Tibial nerve (tissue), 4 donors: ENCODE results near the gene LTK. TPM values are rescaled to one million over a fixed set of nuclear protein-coding genes. Genes with fewer than 3 reads are reported as not detected.

Experiments used
- DNase-seq, 2 donors: peaks; one replicate each; pipeline ENCODE4 v3.0.0-alpha.2; 2019; ENCODE audit warnings: low spot score in 2 of 2
- H3K27ac ChIP-seq, 4 donors: fragments of 200-600 bp; sonication (generic) in 3 of 4; one replicate each; pipeline ENCODE4 v1.5.1; 2017 to 2019; ENCODE audit warnings: mild to moderate bottlenecking in 1 of 4
- H3K27me3 ChIP-seq, 2 donors: fragments of 200-600 bp; sonication (generic) in 1 of 2; one replicate each; pipeline versions ENCODE4 v1.5.1 to v1.6.0; 2017 to 2019
- H3K36me3 ChIP-seq, 3 donors: fragments of 200-600 bp; sonication (generic); one replicate each; pipeline ENCODE4 v1.5.1; 2018 to 2019
- H3K4me1 ChIP-seq, 4 donors: fragments of 200-600 bp; sonication (generic) in 3 of 4; one replicate each; pipeline ENCODE4 v1.5.1; 2017 to 2019
- H3K4me3 ChIP-seq, 4 donors: fragments of 200-600 bp; sonication (generic) in 3 of 4; one replicate each; pipeline ENCODE4 v1.5.1; 2017 to 2019; ENCODE audit warnings: mild to moderate bottlenecking in 1 of 4, moderate library complexity in 1 of 4
- H3K9me3 ChIP-seq, 4 donors: fragments of 200-600 bp; sonication (generic) in 3 of 4; one replicate each; pipeline ENCODE4 v1.5.1; 2017 to 2019
- EP300 ChIP-seq, 2 donors: sonication (generic); formaldehyde crosslinking; IDR thresholded peaks; one replicate each; pipeline ENCODE4 v1.6.1; 2017; ENCODE audit warnings: antibody characterized with exemption in 2 of 2, mild to moderate bottlenecking in 1 of 2
- POLR2A ChIP-seq, 2 donors: fragments of 450-650 bp; IDR thresholded peaks; one replicate each; pipeline ENCODE4 v1.6.1; 2017; ENCODE audit warnings: antibody characterized with exemption in 2 of 2, mild to moderate bottlenecking in 2 of 2, moderate library complexity in 2 of 2
- WGBS, 2 donors: methylation state at CpG; one replicate each; pipeline ENCODE4 v1.1.5; 2018; 5-methylcytosine and 5-hydroxymethylcytosine counted together
- total RNA-seq, 4 donors: library from RNA; depleted of rRNA; stranded (reverse); fragments of >200 nt; gene quantifications; one replicate each; pipeline ENCODE4 v1.1.0, GENCODE V29; 2016
- TF ChIP-seq, protein P1 (sequence below), 5 experiments: fragments of 200-600 bp in 3 of 5; fragments of 450-650 bp in 2 of 5; sonication (generic) in 3 of 5; IDR thresholded peaks; one replicate each; pipeline ENCODE4 v1.5.1; 2016 to 2019; ENCODE audit warnings: antibody characterized with exemption in 5 of 5, mild to moderate bottlenecking in 3 of 5, moderate library complexity in 2 of 5

Gene LTK
- total RNA-seq: under 1 TPM in 2 of 4 donors, not detected in 2; 0.39 to 0.90 TPM

DNA sequence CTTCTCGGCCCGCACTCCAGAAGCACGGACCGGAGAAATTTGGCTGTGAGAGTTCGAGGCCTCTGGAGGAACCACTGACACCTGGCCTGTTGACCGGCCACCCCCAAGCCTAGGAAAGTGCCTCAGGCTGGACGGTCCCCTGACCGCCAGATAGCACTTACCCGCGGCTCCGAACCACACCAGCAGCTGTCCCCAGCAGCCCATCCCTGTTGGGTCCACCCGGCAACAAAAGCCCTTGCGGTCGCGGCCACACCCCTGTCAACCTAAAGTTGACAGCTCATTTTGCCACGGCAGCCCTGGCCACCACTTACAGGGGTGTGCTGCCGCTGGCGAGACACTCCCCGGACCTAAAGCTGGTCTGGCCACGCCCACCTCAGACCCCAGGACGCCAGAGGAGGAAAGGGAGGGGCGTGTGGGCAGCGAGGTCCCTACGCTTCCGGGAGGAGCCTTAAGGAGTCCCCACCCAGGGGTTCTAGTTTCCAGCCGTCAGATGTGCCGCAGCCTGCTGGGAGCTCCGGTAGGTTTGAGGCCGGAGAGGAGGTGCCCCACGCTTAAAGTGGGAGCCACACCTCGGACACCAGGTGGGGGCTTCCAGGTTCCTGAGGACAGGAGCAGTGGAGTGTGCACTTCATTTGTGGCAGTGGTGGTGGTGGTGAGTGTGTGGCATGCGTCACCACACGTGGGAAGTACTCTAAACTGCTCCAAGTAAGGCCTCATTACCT is at the start of gene LTK:
TSS of gene LTK (minus strand) at position 322 of the 722 bp plus-strand sequence. CDS start at position 204, 118 bp downstream.
- Histone ChIP-seq H3K27me3 (peaks cover 0 to 44% of the 10 kb centered on the region in 2 donors), H3K4me1 (peaks cover 0 to 30% (median 26%) of the 10 kb centered on the region in 4 donors), H3K4me3 (peak within 1 kb of the TSS in 3 of 4 donors; percentile 5 to 42 (median 32)), H3K36me3 (peaks cover 0 to 39% (median 0%) of the 10 kb centered on the region in 3 donors), H3K9me3 (no peaks in the 10 kb centered on the region), H3K27ac (no peak within 1 kb of the TSS)
- TF ChIP-seq, protein P1, sequence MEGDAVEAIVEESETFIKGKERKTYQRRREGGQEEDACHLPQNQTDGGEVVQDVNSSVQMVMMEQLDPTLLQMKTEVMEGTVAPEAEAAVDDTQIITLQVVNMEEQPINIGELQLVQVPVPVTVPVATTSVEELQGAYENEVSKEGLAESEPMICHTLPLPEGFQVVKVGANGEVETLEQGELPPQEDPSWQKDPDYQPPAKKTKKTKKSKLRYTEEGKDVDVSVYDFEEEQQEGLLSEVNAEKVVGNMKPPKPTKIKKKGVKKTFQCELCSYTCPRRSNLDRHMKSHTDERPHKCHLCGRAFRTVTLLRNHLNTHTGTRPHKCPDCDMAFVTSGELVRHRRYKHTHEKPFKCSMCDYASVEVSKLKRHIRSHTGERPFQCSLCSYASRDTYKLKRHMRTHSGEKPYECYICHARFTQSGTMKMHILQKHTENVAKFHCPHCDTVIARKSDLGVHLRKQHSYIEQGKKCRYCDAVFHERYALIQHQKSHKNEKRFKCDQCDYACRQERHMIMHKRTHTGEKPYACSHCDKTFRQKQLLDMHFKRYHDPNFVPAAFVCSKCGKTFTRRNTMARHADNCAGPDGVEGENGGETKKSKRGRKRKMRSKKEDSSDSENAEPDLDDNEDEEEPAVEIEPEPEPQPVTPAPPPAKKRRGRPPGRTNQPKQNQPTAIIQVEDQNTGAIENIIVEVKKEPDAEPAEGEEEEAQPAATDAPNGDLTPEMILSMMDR (IDR thresholded peaks at IDR 0.05): no peak
- TF ChIP-seq EP300 (IDR thresholded peaks at IDR 0.05) (no peak), POLR2A (IDR thresholded peaks at IDR 0.05) (no peak)
- DNase-seq: no peak
- WGBS, 2 donors: 5 to 8% methylated on average over 23 to 26 of the region's 33 CpGs

DNA sequence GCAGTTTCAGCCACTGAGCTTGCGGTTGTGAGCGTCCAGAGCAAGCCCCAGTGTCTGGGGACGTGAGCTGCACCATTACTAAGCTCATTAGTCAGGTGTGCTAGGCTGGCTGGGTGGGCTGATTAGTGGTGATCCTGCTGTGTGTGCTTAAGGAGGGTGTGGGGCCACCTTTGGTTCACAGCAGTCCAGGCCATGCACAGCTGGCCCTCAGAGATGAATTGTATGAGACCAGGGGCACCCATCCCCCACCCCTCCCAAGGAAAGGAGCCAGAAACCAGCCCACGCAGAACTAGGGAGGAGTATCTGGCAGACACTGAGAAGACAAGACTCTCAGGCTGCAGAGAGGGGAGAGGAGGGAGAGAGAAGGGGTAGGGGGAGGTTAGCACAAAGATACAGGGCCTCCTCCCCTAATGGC is 49.2 kb upstream of the LTK start:
- no peaks in the 10 kb centered on the region for H3K9me3 ChIP-seq
- H3K27ac ChIP-seq: peak overlapping the region in 2 of 4 donors; percentile 79 to 88
- TF ChIP-seq EP300 (IDR thresholded peaks at IDR 0.05): no peak
- no peak for TF ChIP-seq POLR2A (IDR thresholded peaks at IDR 0.05)
- TF ChIP-seq, protein P1 (IDR thresholded peaks at IDR 0.05): no peak
- no peak overlapping the region for H3K4me3 ChIP-seq
- H3K36me3 ChIP-seq: peaks cover 0 to 23% (median 0%) of the 10 kb centered on the region in 3 donors
- WGBS, 2 donors: 40 to 63% methylated on average over 4 of the region's 4 CpGs
- H3K27me3 ChIP-seq: no peaks in the 10 kb centered on the region
- peaks cover 0 to 69% (median 18%) of the 10 kb centered on the region in 4 donors for H3K4me1 ChIP-seq
- DNase-seq: no peak

DNA sequence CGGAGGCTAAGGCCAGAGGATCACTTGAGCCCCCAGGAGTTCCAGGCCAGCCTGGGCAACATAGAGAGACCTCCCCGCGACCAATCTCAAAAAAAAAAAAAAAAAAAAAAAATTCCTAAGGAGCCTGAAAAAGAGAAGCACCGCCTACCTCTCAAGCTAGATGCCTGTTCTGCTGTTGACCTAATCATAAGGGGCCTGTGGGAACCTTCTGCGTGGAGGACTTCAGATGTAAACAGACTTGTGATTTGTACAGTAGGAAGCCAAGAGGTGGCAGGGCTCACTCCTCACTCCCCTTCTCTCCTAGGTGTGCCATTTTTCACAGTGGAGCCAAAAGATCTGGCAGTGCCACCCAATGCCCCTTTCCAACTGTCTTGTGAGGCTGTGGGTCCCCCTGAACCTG is 48.6 kb upstream of the LTK start:
- Histone ChIP-seq H3K27me3 (no peaks in the 10 kb centered on the region), H3K36me3 (peaks cover 0 to 21% (median 0%) of the 10 kb centered on the region in 3 donors), H3K4me3 (no peak overlapping the region), H3K27ac (peak overlapping the region in 3 of 4 donors; percentile 19 to 88 (median 79)), H3K9me3 (no peaks in the 10 kb centered on the region), H3K4me1 (peaks cover 0 to 69% (median 19%) of the 10 kb centered on the region in 4 donors)
- no peak for DNase-seq
- WGBS, 2 donors: 49 to 51% methylated on average over 5 of the region's 5 CpGs
- TF ChIP-seq EP300 (IDR thresholded peaks at IDR 0.05) (no peak), POLR2A (IDR thresholded peaks at IDR 0.05) (no peak)
- TF ChIP-seq, protein P1 (IDR thresholded peaks at IDR 0.05): no peak

GRCh38 chr15:41561777-41562145 is 48.1 kb upstream of the LTK start:
- peaks cover 0 to 16% (median 0%) of the 10 kb centered on the region in 3 donors for H3K36me3 ChIP-seq
- 39 to 43% methylated on average over 3 of the region's 3 CpGs for WGBS, 2 donors
- peaks cover 0 to 68% (median 19%) of the 10 kb centered on the region in 4 donors for H3K4me1 ChIP-seq
- TF ChIP-seq POLR2A (IDR thresholded peaks at IDR 0.05) (no peak), EP300 (IDR thresholded peaks at IDR 0.05) (no peak)
- TF ChIP-seq, protein P1 (IDR thresholded peaks at IDR 0.05): peak in 3 of 5 experiments; percentile 15 to 32 (median 16)
- H3K27me3 ChIP-seq: no peaks in the 10 kb centered on the region
- no peaks in the 10 kb centered on the region for H3K9me3 ChIP-seq
- peak; percentile 43 to 50 for DNase-seq
- peak overlapping the region; percentile 5 to 88 (median 49) for H3K27ac ChIP-seq
- no peak overlapping the region for H3K4me3 ChIP-seq
